K562 (cell line): ENCODE data around the gene MRPL55. TPM values are rescaled to one million over a fixed set of nuclear protein-coding genes. Genes with fewer than 3 reads are reported as not detected.

Experiments used
- ATAC-seq: fragments of 200-7000 bp; cut with Tn5 transposase; 3 replicates; pipeline ENCODE4 v1.9.1; 2020; ENCODE audit warnings: moderate library complexity
- BruUV-seq: library from RNA; stranded (reverse); fragments of 400-500 nt; replicated peaks from 2 replicates; lab custom pipeline; 2021; lab: Mats Ljungman, UMichigan
- CTCF ChIA-PET: fragments of 300-600 bp; formaldehyde crosslinking; extraction: SDS; loops from one replicate; lab custom pipeline; 2021; ENCODE audit warnings: low intra/inter-chr PET ratio; lab: Yijun Ruan, JAX
- POLR2A ChIA-PET: fragments of 300-600, 350-650 bp; sonication (Branson Sonifier 250); formaldehyde crosslinking; extraction: SDS; loops from one replicate; lab custom pipeline; 2021; ENCODE audit warnings: antibody characterized with exemption, inconsistent platforms; lab: Yijun Ruan, JAX
- DNase-seq, 4 experiments: peaks; one replicate each; pipeline versions ENCODE4 v3.0.0 to v3.0.0-alpha.2; 2011 to 2018; ENCODE audit warnings: low spot score in 3 of 4, mixed read lengths in 3 of 4; ENCODE audit errors: extremely low read depth in 1 of 4
- FAIRE-seq: peaks from 2 replicates; lab custom pipeline; 2011; peaks lifted over from hg19 to GRCh38; lab: Jason Lieb, UNC
- H2AFZ ChIP-seq: 2 replicates; pipeline ENCODE4 v1.6.0; 2011; ENCODE audit warnings: low read depth, low read length, control low read depth, inconsistent platforms
- H3K27ac ChIP-seq: fragments of 200-600 bp; 3 replicates; pipeline ENCODE4 v1.8.0; 2011; ENCODE audit warnings: low read depth, mild to moderate bottlenecking, control low read depth, inconsistent platforms, low read length, moderate library complexity, mixed read lengths; ENCODE audit errors: extremely low read depth
- H3K27me3 ChIP-seq, 2 experiments: fragments of 300-600 bp in 1 of 2; 2 replicates in 1 of 2; 3 replicates in 1 of 2; pipeline versions ENCODE4 v1.6.0 to v1.8.0; 2011; ENCODE audit warnings: inconsistent platforms in 2 of 2, low read length in 2 of 2, mild to moderate bottlenecking in 1 of 2, mixed read lengths in 1 of 2, moderate library complexity in 1 of 2; ENCODE audit not compliant: control insufficient read depth in 2 of 2, insufficient read depth in 2 of 2
- H3K36me3 ChIP-seq: fragments of 300-600 bp; 3 replicates; pipeline ENCODE4 v1.8.0; 2011; ENCODE audit warnings: mild to moderate bottlenecking, low read length, inconsistent platforms; ENCODE audit not compliant: control insufficient read depth, insufficient read depth
- H3K4me1 ChIP-seq, 2 experiments: fragments of 200-600 bp in 1 of 2; replicated peaks in 1 of 2; 2 replicates in 1 of 2; 3 replicates in 1 of 2; pipeline versions ENCODE4 v1.5.1 to v1.8.0; 2011; ENCODE audit warnings: inconsistent platforms in 2 of 2, low read length in 2 of 2, mild to moderate bottlenecking in 1 of 2, mixed read lengths in 1 of 2, moderate library complexity in 1 of 2; ENCODE audit not compliant: control insufficient read depth in 2 of 2, insufficient read depth in 2 of 2
- H3K4me2 ChIP-seq: 2 replicates; pipeline ENCODE4 v1.6.1; 2011; ENCODE audit warnings: low read length, control low read depth, inconsistent platforms, mixed read lengths; ENCODE audit not compliant: insufficient read depth
- H3K4me3 ChIP-seq: fragments of 200-600 bp; sonication (generic), shearing (Covaris generic); 2 replicates; pipeline ENCODE4 v1.5.1; 2016; ENCODE audit warnings: control low read depth, inconsistent platforms
- H3K79me2 ChIP-seq: fragments of 200-600 bp; 3 replicates; pipeline ENCODE4 v1.8.0; 2011; ENCODE audit warnings: low read length, inconsistent platforms; ENCODE audit not compliant: control insufficient read depth, insufficient read depth
- H3K9ac ChIP-seq, 2 experiments: 2 replicates each; pipeline versions ENCODE4 v1.6.0 to v1.6.1; 2011; ENCODE audit warnings: low read depth in 2 of 2, low read length in 2 of 2, control low read depth in 1 of 2, inconsistent platforms in 1 of 2, mild to moderate bottlenecking in 1 of 2, mixed read lengths in 1 of 2; ENCODE audit not compliant: insufficient read depth in 1 of 2
- H3K9me1 ChIP-seq: one replicate; pipeline ENCODE4 v1.6.0; 2011; ENCODE audit warnings: inconsistent platforms, mild to moderate bottlenecking, low read length, moderate library complexity; ENCODE audit not compliant: control insufficient read depth, insufficient read depth
- H3K9me3 ChIP-seq: replicated peaks from 2 replicates; pipeline ENCODE4 v1.5.1; 2011; ENCODE audit warnings: low read depth, low read length, inconsistent platforms; ENCODE audit not compliant: control insufficient read depth, insufficient read depth
- H4K20me1 ChIP-seq: replicated peaks from 2 replicates; pipeline ENCODE4 v1.6.1; 2011; ENCODE audit warnings: low read length, inconsistent platforms, mixed read lengths; ENCODE audit not compliant: control insufficient read depth, insufficient read depth
- ARID3A ChIP-seq: IDR thresholded peaks from 2 replicates; pipeline ENCODE4 v1.6.1; 2012; ENCODE audit warnings: low read depth, low read length, improper control_type of control experiment, borderline replicate concordance
- HDAC6 ChIP-seq: IDR thresholded peaks from 2 replicates; pipeline ENCODE4 v1.6.1; 2012; ENCODE audit warnings: low read depth, mild to moderate bottlenecking, control low read depth, inconsistent platforms, low read length, moderate library complexity
- IRF2 ChIP-seq: sonication (generic); formaldehyde crosslinking; IDR thresholded peaks from 2 replicates; pipeline ENCODE4 v1.8.1; 2022; ENCODE audit warnings: mild to moderate bottlenecking, missing genetic modification reagents
- NFE2 ChIP-seq: IDR thresholded peaks from 2 replicates; pipeline ENCODE4 v1.6.1; 2014; ENCODE audit warnings: antibody characterized with exemption, low read depth
- NFE2L1 ChIP-seq: fragments of 450-650 bp; IDR thresholded peaks from 2 replicates; pipeline ENCODE4 v1.6.1; 2016; ENCODE audit warnings: missing genetic modification characterization, low read depth, mild to moderate bottlenecking, missing compliant biosample characterization, moderate library complexity, borderline replicate concordance
- NFIC ChIP-seq: fragments of 450-650 bp; IDR thresholded peaks from 2 replicates; pipeline ENCODE4 v1.6.1; 2017; ENCODE audit warnings: mild to moderate bottlenecking, inconsistent platforms
- NR2F6 ChIP-seq: fragments of 450-650 bp; formaldehyde crosslinking; IDR thresholded peaks from 2 replicates; pipeline ENCODE4 v1.4.0; 2020; ENCODE audit warnings: mild to moderate bottlenecking
- RBM17 ChIP-seq: fragments of 200-400 bp; formaldehyde crosslinking; IDR thresholded peaks from 2 replicates; pipeline ENCODE4 v1.6.1; 2017; ENCODE audit warnings: low read depth, mild to moderate bottlenecking, low read length, borderline replicate concordance
- SNRNP70 ChIP-seq: fragments of 200-400 bp; formaldehyde crosslinking; optimal IDR thresholded peaks from 2 replicates; pipeline ENCODE3; 2017; ENCODE audit warnings: low read depth, low read length
- TAF9B ChIP-seq: fragments of 450-650 bp; IDR thresholded peaks from 2 replicates; pipeline ENCODE4 v1.6.1; 2018; ENCODE audit warnings: mild to moderate bottlenecking; ENCODE audit not compliant: partially characterized antibody
- TEAD1 ChIP-seq, 2 experiments: fragments of 450-650 bp in 1 of 2; sonication (generic) in 1 of 2; formaldehyde crosslinking; IDR thresholded peaks; 2 replicates each; pipeline versions ENCODE4 v1.4.0 to v1.8.0; 2020 to 2022; ENCODE audit warnings: mild to moderate bottlenecking in 2 of 2, missing genetic modification reagents in 1 of 2
- TEAD2 ChIP-seq: fragments of 450-650 bp; IDR thresholded peaks from 2 replicates; pipeline ENCODE4 v1.6.1; 2016; ENCODE audit warnings: missing genetic modification characterization, control low read depth, missing compliant biosample characterization
- ZC3H8 ChIP-seq: fragments of 450-650 bp; IDR thresholded peaks from 2 replicates; pipeline ENCODE4 v1.6.1; 2017
- ZFP36 ChIP-seq: fragments of 150-350 bp; IDR thresholded peaks from 2 replicates; pipeline ENCODE4 v1.6.1; 2018; ENCODE audit warnings: low read length, low read depth; ENCODE audit not compliant: partially characterized antibody
- ZNF408 ChIP-seq: fragments of 250-450 bp; sonication (Bioruptor Pico); IDR thresholded peaks from 2 replicates; pipeline ENCODE4 v1.4.0; 2020; ENCODE audit warnings: low read depth, mild to moderate bottlenecking, moderate library complexity
- ZNF695 ChIP-seq: fragments of 450-650 bp; formaldehyde crosslinking; IDR thresholded peaks from 2 replicates; pipeline ENCODE4 v1.4.0; 2020; ENCODE audit warnings: mild to moderate bottlenecking, moderate library complexity
- ZNF75A ChIP-seq: fragments of 450-650 bp; formaldehyde crosslinking; IDR thresholded peaks from 2 replicates; pipeline ENCODE4 v1.4.0; 2020; ENCODE audit warnings: mild to moderate bottlenecking
- WGBS: fragments of 100-300 bp; shearing (Covaris generic); methylation state at CpG from one replicate; pipeline ENCODE4 v1.1.6; 2016; ENCODE audit warnings: low coverage, mixed read lengths; ENCODE audit not compliant: insufficient coverage; ENCODE audit errors: missing lambda C conversion rate; 5-methylcytosine and 5-hydroxymethylcytosine counted together
- in situ Hi-C: fragments of 300-500 bp; cut with MboI; formaldehyde crosslinking; loops from 4 replicates; pipeline ENCODE4 v1.15.0; 2018; ENCODE audit warnings: inconsistent platforms, mixed read lengths
- intact Hi-C: fragments of 100-400 bp; cut with micrococcal nuclease; formaldehyde crosslinking; loops from 2 replicates; pipeline ENCODE4 v1.14.2; 2022
- polyA plus RNA-seq, 8 experiments: library from polyadenylated mRNA; depleted of rRNA in 4 of 8; stranded (reverse) in 5 of 8; unstranded in 3 of 8; fragments of >200 nt; fragmentation: Nextera tagmentation in 2 of 8; fragmentation: Illumina TruSeq in 1 of 8; extraction: Ambion mirVana in 2 of 8; extraction: Trizol in 1 of 8; gene quantifications; 2 replicates each; pipeline versions ENCODE4 v1.2.1 to v1.2.3, GENCODE V29; 2011 to 2014; ENCODE audit warnings: inconsistent platforms in 1 of 8, missing spikeins in 1 of 8
- total RNA-seq, 7 experiments: library from RNA; depleted of rRNA in 6 of 7; stranded (reverse); fragments of >200 nt in 6 of 7; fragmentation: Illumina TruSeq in 2 of 7; extraction: Trizol in 2 of 7; gene quantifications; 2 replicates each; pipeline versions ENCODE4 v1.2.1 to v1.2.3, GENCODE V29; 2011 to 2021; ENCODE audit warnings: low replicate concordance in 1 of 7
- TF ChIP-seq, protein P1 (sequence below): fragments of 450-650 bp; conservative IDR thresholded peaks from 2 replicates; pipeline ENCODE4 v1.6.1; 2016; ENCODE audit warnings: missing genetic modification characterization, low read depth, mild to moderate bottlenecking, control low read depth, missing compliant biosample characterization
- TF ChIP-seq, protein P2 (sequence below): fragments of 450-650 bp; IDR thresholded peaks from 2 replicates; pipeline ENCODE4 v1.6.1; 2016; ENCODE audit warnings: low read depth, mild to moderate bottlenecking, moderate library complexity
- TF ChIP-seq, protein P3 (sequence below): fragments of 250-450 bp; sonication (Bioruptor Pico); IDR thresholded peaks from 2 replicates; pipeline ENCODE4 v1.4.0; 2020

Gene MRPL55
- total and polyA plus RNA-seq, 9 of the 15 experiments (the other 6 are each of a cell fraction or from before 2014, with no cell fraction given), result 34.9 to 228 (median 81.0) TPM

DNA sequence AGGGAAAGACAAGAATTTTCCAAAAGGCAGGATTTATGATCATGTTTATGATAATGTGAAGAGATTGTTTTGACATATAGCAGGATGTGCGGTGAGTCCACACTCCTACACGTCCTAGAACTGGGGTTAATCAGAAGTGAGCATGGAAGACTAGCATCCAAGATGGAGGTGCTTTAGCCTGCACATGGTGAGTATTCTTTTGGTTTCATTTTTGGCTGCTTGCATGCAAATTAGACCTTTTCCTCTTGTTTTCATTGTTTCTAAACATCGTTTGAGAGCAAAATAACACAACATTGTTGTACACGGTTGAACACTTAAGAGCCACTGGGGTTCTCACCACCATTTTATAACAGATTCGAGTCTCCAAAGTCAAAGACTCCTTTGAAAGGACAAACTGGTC lies 16.1 kb upstream of the MRPL55 start:
- in situ Hi-C loops, result no loop called here
- no peak overlapping the region for H3K4me3 ChIP-seq
- no peaks in the 10 kb centered on the region for H3K9me3 ChIP-seq
- H3K27me3 ChIP-seq, result no peaks in the 10 kb centered on the region
- H3K27ac ChIP-seq, result no peak overlapping the region
- ChIA-PET CTCF (no interaction called here), POLR2A (interaction anchor here (1.0 to 1.1 kb wide), 2 partner anchors 12 to 14 kb away, joined by 3 read pairs; no protein-coding TSS in a partner anchor)
- no peaks in the 10 kb centered on the region for H3K9me1 ChIP-seq
- H3K4me2 ChIP-seq, result no peak overlapping the region
- intact Hi-C loops, result no loop called here
- H3K36me3 ChIP-seq, result no peaks in the 10 kb centered on the region
- no peak overlapping the region for H3K9ac ChIP-seq
- no peaks in the 10 kb centered on the region for H3K79me2 ChIP-seq
- no peak for FAIRE-seq
- no peak for ATAC-seq
- 18% methylated on average over 5 of the region's 5 CpGs for WGBS
- BruUV-seq, result no TSS peak
- no peak for DNase-seq
- peaks cover 0 to 3% of the 10 kb centered on the region in 2 experiments; a peak in 2 of 5 replicates for H3K4me1 ChIP-seq
- no peaks in the 10 kb centered on the region for H4K20me1 ChIP-seq
- H2AFZ ChIP-seq, result peak overlapping the region; percentile 34
- no peak for TF ChIP-seq ZC3H8
- peak; percentile 48; the same call in 1 of the 2 replicates for TF ChIP-seq NFE2L1
- TF ChIP-seq NFE2, result no peak
- TF ChIP-seq, protein P1, sequence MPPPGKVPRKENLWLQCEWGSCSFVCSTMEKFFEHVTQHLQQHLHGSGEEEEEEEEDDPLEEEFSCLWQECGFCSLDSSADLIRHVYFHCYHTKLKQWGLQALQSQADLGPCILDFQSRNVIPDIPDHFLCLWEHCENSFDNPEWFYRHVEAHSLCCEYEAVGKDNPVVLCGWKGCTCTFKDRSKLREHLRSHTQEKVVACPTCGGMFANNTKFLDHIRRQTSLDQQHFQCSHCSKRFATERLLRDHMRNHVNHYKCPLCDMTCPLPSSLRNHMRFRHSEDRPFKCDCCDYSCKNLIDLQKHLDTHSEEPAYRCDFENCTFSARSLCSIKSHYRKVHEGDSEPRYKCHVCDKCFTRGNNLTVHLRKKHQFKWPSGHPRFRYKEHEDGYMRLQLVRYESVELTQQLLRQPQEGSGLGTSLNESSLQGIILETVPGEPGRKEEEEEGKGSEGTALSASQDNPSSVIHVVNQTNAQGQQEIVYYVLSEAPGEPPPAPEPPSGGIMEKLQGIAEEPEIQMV (tag), result 0 out of 2 replicates have a peak, but pooled peaks have one; percentile 43
- no peak for TF ChIP-seq NR2F6
- TF ChIP-seq RBM17, result no peak
- TF ChIP-seq TEAD2, result 0 out of 2 replicates have a peak, but pooled peaks have one; percentile 37
- TF ChIP-seq, protein P2, sequence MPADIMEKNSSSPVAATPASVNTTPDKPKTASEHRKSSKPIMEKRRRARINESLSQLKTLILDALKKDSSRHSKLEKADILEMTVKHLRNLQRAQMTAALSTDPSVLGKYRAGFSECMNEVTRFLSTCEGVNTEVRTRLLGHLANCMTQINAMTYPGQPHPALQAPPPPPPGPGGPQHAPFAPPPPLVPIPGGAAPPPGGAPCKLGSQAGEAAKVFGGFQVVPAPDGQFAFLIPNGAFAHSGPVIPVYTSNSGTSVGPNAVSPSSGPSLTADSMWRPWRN, result no peak
- no peak for TF ChIP-seq HDAC6
- TF ChIP-seq NFIC, result no peak
- peak in 1 of 2 experiments; percentile 45; a peak in 1 of 4 replicates for TF ChIP-seq TEAD1 (CRISPR knock-in tag; IDR thresholded peaks at IDR 0.05)
- no peak for TF ChIP-seq ZFP36
- no peak for TF ChIP-seq ZNF408 (CRISPR knock-in tag)
- TF ChIP-seq ZNF695 (CRISPR knock-in tag), result no peak
- no peak for TF ChIP-seq SNRNP70
- TF ChIP-seq, protein P3, sequence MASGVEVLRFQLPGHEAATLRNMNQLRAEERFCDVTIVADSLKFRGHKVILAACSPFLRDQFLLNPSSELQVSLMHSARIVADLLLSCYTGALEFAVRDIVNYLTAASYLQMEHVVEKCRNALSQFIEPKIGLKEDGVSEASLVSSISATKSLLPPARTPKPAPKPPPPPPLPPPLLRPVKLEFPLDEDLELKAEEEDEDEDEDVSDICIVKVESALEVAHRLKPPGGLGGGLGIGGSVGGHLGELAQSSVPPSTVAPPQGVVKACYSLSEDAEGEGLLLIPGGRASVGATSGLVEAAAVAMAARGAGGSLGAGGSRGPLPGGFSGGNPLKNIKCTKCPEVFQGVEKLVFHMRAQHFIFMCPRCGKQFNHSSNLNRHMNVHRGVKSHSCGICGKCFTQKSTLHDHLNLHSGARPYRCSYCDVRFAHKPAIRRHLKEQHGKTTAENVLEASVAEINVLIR (CRISPR knock-in tag), result no peak
- no peak for TF ChIP-seq IRF2
- TF ChIP-seq ZNF75A (CRISPR knock-in tag), result no peak
- TF ChIP-seq ARID3A, result no peak
- no peak for TF ChIP-seq TAF9B
